SU-DHL-6 (cell line): ENCODE data around the gene ZNF462.

Source experiments
- EZH2phosphoT487 ChIP-seq: fragments of 200-600 bp; sonication (generic), shearing (Covaris generic); conservative IDR thresholded peaks from 2 replicates; pipeline ENCODE4 v1.6.1; 2018; ENCODE audit warnings: mild to moderate bottlenecking, antibody characterized with exemption, low read length, moderate library complexity, mixed read lengths
- TF ChIP-seq, protein P1 (sequence below): fragments of 200-600 bp; sonication (generic); IDR thresholded peaks from one replicate; pipeline ENCODE4 v1.5.1; 2017; ENCODE audit warnings: antibody characterized with exemption, mild to moderate bottlenecking, low read length, moderate library complexity; ENCODE audit not compliant: insufficient read depth, poor library complexity, severe bottlenecking

DNA sequence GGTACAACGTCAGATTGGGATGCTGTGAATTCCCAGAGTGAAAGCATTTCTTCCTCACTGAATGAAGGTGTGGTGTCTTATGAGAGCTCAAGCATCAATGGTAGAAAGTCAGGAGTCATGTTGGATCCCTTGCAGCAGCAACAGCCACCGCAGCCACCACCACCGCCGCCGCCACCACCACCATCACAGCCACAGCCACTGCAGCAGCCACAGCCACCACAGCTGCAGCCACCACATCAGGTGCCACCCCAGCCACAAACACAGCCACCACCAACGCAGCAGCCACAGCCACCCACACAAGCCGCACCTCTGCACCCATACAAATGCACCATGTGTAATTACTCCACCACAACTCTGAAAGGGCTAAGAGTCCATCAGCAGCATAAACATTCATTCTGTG lies 62.4 kb downstream of the ZNF462 start:
- TF ChIP-seq, protein P1, sequence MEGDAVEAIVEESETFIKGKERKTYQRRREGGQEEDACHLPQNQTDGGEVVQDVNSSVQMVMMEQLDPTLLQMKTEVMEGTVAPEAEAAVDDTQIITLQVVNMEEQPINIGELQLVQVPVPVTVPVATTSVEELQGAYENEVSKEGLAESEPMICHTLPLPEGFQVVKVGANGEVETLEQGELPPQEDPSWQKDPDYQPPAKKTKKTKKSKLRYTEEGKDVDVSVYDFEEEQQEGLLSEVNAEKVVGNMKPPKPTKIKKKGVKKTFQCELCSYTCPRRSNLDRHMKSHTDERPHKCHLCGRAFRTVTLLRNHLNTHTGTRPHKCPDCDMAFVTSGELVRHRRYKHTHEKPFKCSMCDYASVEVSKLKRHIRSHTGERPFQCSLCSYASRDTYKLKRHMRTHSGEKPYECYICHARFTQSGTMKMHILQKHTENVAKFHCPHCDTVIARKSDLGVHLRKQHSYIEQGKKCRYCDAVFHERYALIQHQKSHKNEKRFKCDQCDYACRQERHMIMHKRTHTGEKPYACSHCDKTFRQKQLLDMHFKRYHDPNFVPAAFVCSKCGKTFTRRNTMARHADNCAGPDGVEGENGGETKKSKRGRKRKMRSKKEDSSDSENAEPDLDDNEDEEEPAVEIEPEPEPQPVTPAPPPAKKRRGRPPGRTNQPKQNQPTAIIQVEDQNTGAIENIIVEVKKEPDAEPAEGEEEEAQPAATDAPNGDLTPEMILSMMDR, result no peak
- TF ChIP-seq EZH2phosphoT487, result no peak
